Right ventricle myocardium inferior (tissue), 1 donor: ENCODE results near the gene TBC1D22A. TPM values are rescaled to one million over a fixed set of nuclear protein-coding genes. Genes with fewer than 3 reads are reported as not detected.

Experiments
- ATAC-seq: fragments of 200-7000 bp; cut with Tn5 transposase; one replicate; pipeline ENCODE4 v1.9.1; 2020; ENCODE audit warnings: mild to moderate bottlenecking, moderate library complexity
- DNase-seq: peaks from one replicate; pipeline ENCODE4 v3.0.0; 2021; ENCODE audit errors: missing footprints
- intact Hi-C: fragments of 100-400 bp; cut with DNase I; formaldehyde crosslinking; loops from one replicate; pipeline ENCODE4 v1.11.0; 2022
- total RNA-seq: library from RNA; stranded (reverse); fragmentation: NEBNext Ultra II Directional; extraction: Animal tissue kit (Norgen Biotek cat#: 25700); gene quantifications from one replicate; pipeline ENCODE4 v1.2.1, GENCODE V29; 2021
- donor health status: DM: no; HTN: yes; CAD: no; lungs with severe emphysema.

TBC1D22A gene
- total RNA-seq, 1 donor from 2014 or later: 14.6 TPM

DNA sequence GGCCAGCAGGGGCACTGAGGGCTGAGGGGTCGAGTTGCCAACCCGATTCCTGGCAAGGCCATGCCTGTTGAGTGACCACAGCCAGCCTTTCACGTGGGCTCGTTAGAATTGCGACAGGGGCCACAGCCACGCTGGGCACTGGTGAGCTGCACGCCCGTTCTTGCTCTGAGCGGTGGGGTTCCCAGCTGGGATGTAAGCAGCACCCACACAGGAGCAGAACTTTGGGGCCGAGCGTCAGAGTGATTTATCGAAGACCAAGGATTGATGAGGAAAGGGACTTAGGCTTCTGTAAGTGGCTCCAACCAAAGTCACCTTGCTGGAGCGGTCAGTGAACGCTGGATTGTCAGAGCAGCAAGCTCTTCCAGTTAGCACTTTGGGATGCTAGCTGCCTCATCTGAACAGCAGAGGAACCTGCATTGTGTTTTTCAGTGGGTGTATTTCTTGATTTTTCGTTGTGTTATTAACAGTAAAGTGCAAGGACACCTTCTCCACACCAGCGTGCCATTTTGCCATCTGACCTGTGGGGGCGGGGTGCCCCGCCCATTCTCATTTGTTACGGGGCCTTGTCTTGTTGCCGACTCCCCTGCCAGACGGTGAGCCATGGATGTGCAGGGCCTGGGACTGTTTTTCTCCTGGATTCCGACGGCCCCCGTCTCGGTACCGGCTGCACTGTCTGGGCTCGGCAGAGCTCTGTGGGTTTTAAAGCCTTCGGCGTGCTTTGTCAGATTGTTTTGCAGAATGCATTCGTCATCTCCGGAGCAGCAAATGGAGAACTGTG lies 202.5 kb downstream of the TBC1D22A start:
- ATAC-seq (no peak), DNase-seq (peak; percentile 37)
- intact Hi-C loops: no loop called here

DNA sequence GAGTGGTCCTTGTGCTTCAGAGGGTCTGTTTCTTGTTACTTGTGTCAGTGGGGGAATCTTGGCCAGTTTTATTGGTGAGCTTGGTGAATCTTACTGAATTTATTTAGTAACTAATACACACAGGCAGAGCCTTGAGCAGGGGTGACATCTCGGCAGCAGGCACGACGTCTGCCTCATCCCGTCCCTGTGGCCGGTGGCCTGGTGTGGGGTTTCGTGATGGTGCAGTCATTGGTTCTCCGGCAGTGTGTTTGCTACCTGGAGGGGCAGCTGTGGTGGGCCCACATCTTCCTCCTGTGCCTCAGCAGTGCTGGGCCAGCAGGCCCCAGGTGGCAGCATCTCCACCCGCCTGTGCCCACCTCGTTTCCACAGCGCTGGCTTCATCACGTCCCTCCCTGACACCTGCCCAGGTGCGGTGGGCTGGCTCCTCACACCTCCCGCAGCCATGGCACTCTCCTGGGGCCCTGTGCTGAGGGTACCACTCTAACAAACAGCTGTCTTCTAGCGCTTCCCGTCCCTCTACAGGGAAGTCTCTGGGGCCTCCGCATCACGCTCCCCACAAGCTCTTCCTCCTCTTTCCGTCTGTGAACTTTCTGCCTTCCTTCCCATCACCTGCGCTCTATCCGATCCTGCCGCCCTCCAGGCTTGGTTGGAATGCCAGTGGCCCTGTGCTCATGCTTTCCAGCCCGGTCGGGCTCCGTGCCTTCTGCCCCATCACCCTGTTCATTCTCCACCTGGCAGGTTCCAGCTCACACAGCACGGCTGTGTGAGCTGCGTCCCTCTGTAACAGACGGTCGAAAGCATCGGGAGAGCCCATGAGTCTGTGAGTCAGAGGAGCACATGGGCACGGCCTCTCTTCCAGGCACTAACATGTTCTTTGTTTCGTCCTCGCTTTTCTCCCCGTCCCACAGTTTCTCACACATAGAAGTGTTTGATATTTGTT lies 203.4 kb downstream of the TBC1D22A start:
- DNase-seq (peak; percentile 30), ATAC-seq (no peak)
- intact Hi-C loops: no loop called here

DNA sequence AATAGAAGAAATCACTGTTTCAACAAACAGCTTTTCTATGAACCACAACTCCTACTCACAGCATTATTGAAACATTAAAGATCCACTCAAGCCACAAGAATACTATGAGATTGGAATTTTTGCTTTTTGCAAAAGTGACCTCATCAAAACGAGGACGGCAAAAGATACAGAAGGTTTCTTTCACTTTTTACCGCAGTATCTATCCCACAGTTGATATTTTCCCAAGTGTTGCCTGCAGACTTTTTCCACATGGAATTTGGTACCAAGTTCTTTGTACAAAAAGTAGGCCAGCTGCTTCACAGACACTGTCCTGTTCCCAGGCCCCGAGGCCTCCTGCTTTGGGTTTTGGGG lies 204.0 kb downstream of the TBC1D22A start:
- DNase-seq (no peak), ATAC-seq (no peak)
- intact Hi-C loops: no loop called here

DNA sequence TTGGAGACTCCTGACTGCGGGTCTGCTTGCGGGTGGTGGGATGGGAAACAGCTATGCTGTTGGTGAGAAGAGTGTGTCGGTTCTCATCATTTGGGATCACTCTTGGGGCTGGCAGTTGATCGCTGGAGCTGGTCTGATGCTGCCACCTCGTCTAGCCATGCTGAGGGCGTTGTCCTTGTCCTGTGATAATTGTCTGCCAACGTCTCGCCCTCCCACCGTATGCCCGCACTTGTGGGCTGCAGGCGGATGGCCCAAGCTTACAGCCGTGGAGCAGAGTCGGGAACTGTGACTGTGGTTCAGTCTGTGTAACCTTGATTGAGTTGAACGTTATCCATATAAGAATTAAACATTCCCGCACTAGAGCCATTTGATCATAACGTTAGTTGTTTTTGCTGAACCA lies 204.4 kb downstream of the TBC1D22A start:
- intact Hi-C loops: no loop called here
- no peak for ATAC-seq
- peak; percentile 23 for DNase-seq

DNA sequence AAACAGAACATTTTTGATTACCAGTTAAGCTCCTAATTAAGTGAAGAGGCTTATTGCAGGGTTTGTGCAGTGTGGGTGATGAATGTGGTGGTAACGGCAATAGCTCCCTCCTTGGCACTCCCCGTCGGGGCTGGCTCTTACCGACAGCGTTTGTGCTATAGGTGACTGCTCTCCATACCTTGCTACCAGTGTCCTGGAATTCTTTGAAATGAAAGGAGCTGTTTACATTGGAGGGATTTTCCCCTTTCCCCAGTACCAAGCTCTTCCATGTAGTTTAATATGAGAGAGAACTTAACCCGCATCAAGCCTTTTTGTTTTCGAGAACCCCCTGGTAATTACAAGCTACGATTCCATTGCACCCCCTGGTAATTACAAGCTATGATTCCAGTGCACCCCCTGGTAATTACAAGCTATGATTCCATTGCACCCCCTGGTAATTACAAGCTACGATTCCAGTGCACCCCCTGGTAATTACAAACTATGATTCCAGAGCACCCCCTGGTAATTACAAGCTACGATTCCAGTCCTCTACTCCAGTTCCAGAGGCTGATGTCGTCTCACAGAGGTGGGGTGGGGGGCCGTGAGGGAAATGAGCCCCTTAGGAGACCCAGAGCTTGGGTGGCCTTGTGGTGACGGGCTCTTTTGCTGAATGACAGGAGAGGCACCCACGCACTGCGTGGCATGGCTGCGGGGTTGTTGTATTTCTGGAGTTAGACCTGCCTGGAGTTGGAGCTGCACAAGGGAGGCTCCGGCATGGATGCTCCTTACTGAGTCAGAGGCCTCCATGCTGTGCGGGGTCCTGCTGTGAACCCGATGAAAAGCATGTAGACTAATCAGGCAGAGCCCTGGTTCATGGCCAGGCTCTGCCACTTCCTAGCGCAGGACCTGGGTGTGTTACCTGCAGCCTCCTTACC lies 205.3 kb downstream of the TBC1D22A start:
- DNase-seq: peak; percentile 65
- no peak for ATAC-seq
- intact Hi-C loops: no loop called here

DNA sequence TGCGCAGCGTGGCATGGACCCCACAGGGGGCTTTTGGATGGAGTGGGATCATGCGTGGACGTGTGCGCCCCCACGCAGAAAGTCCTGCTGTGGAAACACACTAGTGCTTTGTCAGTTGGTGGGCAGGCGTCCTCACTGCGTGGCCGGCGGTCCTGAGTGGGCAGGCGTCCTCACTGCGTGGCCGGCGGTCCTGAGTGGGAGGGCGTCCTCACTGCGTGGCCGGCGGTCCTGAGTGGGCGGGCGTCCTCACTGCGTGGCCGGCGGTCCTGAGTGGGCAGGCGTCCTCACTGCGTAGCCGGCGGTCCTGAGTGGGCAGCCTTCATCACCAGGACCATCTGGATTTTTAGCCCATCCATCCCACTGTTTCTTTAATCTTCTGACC lies 205.9 kb downstream of the TBC1D22A start:
- ATAC-seq: no peak
- no peak for DNase-seq
- intact Hi-C loops: no loop called here

DNA sequence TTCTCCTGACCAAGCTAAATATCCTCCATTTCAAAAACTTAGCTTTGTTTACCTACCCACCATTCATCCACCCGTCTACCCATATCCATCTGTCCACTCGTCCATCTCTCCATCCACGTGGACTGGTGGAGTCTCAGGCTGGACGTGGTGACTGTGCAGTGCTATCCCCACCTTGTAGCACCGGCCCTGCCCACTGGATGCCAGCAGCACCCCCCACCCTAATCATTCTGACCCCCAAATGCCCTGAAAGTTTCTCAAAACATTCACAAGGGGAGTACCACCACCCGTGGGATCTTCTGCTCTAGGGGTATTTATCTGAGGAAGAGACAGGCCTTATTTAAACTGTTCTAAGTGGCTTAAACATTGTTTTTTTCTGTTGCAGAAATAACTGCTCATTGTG lies 206.4 kb downstream of the TBC1D22A start:
- ATAC-seq (no peak), DNase-seq (peak; percentile 4)
- intact Hi-C loops: no loop called here

DNA sequence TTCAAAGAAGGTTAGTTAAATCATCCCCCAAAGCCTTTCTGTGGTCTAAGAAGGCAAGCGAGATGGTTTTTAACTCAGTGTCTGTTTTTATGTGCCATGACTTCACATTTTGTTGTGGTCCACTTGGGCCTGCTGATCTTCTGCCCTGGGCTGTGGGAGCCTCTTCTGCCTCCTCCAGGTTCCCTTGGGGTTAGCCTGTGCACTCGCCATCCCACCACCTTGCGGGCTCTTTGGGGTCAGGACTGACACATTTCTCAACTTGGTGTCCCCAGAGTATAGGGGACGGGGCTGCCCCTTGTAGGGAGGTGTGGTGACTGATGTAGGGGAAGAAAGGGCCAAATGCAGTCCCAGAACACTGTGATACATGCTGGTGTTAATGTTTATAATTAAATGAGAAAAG lies 207.0 kb downstream of the TBC1D22A start:
- no peak for DNase-seq
- intact Hi-C loops: no loop called here
- ATAC-seq: no peak

DNA sequence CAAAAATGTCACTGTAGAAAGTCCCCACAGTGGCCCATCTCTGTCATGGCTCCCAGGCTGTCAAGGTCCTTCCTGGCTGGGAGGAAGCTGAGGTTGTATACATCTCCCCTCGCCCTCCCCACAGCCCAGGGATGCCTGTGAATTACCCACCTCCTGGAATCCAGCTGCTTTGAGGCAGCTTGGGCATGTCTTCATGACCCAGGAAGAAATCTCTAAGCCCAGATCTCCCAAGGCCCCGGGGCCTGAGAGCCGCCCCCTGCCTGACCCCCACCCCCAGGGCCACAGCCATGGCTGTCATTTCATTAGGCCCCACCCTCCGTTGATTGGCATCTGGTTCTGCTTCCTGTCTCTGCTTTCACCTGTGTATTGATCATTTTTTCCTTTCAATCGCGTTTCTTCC lies 207.5 kb downstream of the TBC1D22A start:
- intact Hi-C loops: no loop called here
- ATAC-seq (no peak), DNase-seq (peak; percentile 7)

DNA sequence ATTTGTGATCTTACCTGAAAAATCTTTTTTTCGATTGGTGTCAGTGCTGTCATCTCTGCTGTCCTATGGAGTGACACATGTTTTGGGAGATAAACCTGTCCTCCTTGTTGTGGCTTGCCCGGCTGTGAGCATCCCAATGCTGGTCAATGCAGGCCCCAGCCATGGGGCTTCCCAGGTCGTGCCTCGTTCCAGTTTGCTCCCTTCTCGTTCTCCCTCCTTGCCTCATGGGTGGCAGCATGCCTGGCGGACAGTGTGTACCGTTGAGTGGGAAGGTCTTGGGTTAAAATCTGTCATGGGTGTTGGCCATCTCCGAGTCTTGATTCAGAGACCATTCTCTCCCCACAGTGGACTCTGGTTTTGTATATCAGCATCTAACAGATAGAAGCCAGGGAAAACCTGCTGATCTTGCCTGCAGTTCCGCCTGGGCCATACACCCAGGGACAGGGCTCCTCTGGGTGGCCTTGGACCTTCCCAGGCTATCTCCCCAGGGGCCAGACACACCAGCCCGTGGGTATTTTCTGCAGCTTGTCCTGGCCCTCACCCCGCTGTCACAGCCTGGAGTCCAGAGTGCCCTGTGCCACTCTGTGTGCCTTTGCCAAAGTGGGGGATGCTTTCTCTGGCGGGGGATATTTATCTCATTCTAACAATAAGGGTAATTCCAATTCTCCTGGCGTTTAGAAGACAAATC lies 208.1 kb downstream of the TBC1D22A start:
- intact Hi-C loops: no loop called here
- DNase-seq (peak; percentile 11), ATAC-seq (peak; percentile 60)

DNA sequence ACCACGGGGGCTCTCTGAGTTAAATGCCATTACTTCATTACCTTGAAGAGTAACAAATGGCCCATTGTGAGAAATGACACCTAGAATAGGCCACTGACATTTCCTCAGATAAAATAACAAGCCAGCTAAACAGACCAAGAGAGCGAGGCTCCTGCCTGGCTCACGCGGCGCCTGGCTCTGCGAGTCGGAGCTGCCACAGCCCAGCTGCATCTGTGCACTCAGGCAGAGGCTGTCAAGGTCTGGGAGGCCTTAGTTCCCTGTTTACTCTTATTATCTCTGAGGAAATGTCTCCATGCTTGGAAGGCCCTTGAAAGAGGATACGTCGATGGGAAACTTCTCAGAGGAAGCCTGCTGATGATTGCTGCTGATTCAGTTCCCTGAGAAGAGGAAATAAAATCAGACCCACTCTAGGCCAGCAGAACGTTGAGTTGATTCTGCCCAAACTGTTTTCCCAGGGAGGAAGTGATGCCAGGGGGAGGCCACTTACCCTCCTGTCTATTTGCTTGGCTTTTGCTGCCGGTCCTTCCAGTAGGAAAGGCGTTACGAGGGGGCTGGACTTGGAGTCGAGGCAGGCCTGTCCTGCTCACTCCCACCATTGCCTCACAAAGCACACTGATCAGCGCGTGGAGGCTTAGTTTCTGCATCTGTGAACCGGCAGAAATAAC lies 208.8 kb downstream of the TBC1D22A start:
- intact Hi-C loops: no loop called here
- ATAC-seq: peak; percentile 74
- peak; percentile 72 for DNase-seq

DNA sequence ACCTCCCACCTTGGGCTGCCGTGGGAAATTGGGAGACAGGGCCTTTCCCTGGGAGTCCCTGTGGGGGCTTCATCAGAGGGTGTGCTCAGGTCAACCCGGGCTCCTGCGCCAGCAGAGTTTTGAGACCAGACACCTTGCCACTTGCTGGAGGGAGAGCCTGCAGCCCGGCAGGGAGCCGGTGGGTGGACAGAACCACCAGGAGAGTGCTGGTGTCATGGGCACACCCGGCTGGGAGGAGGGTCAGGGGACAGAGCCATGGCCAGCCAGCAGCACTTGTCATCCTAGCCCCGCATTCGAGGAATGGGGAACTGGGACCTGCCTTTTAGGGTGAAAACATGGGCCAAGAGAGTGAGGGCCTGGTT lies 209.3 kb downstream of the TBC1D22A start:
- ATAC-seq (no peak), DNase-seq (no peak)
- intact Hi-C loops: no loop called here

DNA sequence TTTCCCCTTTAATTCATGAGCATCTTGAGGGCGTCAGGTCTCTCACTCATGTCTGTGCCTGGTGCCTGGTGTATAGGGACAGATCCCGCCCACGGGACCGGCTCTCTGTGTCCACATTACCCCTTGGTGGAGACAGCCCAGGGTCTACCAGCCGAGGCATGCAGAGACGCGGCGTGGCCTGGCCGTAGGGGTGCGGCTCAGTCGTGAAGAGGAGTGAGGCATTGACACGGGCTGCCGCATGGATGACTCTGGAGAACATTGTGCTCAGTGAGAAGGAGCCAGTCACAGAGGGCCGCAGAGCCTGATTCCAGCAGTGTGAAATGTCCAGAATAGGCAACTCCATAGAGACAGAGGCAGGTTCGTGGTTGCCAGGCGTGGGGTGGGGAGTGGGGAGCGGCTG lies 209.8 kb downstream of the TBC1D22A start:
- intact Hi-C loops: no loop called here
- DNase-seq (no peak), ATAC-seq (no peak)

DNA sequence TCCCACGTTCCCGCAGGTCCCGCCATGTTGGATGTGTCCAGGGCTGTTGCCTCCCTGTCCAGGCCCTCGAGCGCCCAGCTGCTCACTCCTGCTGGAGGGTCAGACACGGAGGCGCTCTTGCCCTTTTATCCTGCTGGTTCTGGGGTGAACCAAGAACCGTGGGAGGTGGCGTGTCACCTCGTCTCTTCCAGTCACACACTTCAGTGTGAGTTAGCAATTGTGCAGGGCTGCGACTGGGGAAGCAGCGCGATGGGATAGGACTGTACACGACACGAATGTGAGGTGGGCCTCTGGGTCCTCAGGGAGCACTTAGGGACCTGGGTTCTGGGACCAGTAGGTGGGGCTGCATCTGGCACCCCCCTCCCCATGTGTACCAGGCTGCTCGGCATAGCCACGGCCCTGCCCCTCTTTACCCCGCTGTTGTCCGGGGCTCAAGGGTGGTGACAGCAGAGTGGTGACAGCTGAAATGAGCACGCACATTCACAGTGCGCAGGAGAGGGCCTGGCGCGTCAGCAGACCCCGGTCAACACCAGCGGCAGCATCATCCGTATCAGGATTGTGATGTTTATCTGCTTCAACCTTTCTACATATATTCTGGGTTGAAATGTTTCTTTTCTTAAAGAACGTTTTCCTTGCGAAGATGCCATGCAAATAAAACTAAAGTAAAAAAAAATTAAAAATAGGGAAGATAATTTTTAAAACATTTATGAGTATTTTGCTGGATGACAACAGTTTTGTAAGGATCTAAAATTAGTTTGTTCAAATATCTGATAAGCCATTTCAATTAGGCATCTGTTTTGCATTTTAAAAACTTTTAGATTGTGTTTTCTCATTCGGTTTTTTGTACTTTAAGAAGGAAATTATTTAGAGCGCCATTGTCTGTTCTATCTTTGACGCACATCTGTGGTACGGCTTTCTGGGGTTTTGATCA lies 210.7 kb downstream of the TBC1D22A start:
- DNase-seq (peak; percentile 41), ATAC-seq (no peak)
- intact Hi-C loops: no loop called here

DNA sequence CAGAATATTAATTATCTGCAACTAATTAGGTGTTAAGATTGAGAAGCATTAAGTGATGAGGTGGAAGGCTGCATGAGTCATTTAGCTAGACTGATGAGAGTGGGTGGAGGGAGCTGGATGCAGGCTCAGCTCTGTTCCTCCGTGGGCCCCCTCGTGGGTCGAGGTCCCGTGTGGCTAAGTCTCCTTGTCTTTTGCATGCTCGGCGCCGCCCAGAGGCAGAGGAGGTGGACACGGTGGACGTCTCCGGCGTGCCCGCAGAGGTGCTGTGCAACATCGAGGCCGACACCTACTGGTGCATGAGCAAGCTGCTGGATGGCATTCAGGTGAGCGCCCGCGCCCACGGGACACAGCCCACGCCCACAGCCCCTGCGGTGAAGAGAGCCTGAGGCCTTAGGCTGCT lies 211.6 kb downstream of the TBC1D22A start:
- ATAC-seq (no peak), DNase-seq (no peak)
- intact Hi-C loops: no loop called here

DNA sequence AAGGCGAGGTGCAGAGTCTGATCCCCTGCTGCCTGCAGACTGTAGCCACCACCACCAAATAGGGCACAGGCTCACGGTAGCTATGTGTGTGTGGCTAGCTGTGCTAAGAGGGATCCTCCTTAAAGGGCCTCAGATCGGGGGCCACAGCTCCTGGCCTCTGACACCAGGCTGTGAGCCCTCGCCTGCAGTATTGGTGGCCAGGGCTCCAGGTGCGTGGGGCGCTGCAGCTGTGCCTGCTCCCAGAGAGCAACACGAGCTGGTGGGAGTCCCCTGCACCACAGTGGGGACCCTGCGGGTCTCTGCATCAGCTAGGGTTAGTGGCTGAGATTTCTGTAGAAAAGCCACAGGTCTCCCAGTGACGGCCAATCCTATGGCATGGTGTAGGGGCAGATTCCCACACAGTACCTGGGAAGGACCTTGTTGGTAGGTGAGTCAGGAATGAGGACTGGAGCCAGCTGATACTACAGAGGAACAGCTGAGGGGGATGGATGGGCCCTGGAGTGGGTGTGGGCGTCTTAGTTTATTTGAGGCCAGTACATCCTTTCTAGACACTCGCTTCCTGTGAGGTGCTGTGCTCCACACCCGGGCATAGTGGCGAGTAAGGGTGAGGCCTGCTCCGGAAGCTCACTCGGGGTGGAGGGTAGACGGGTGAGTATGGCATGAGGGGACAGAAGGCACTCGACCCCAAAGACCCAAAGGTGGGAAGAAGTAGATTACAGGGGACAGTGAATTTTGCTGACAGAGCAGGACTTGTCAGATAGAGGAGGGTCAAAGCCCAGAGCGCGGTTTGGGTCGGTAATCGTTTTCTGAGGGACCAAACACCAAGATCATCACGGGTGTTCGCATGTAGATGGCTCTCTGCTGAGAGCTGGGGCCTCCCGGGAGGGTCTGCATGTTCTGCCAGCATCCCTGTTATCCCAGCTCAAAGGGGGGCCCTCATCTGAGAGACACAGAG lies 212.5 kb downstream of the TBC1D22A start:
- intact Hi-C loops: no loop called here
- ATAC-seq: no peak
- no peak for DNase-seq
